ENCODE measurements around the gene APOBR. TPM values are rescaled to one million over a fixed set of nuclear protein-coding genes. Genes with fewer than 3 reads are reported as not detected.

Gene APOBR
- total RNA-seq, 1 experiment from 2014 or later: not detected

Other genes starting within 250 kb of the APOBR start
- under 0.01 and 0.06 TPM in 2 replicates for gene SBK1, start 202.1 kb upstream of the APOBR start, total RNA-seq (2014; rRNA removed)
- gene NPIPB6, start 131.1 kb upstream of the APOBR start, total RNA-seq (2014; rRNA removed): 1.6 TPM in 1 of 2 replicates, not detected in the other
- gene EIF3CL, start 90.8 kb upstream of the APOBR start, total RNA-seq (2014; rRNA removed): 40.0 and 56.9 TPM in 2 replicates
- gene NPIPB7, start 22.3 kb upstream of the APOBR start, total RNA-seq (2014; rRNA removed): not detected in 2 replicates
- 9.5 and 25.7 TPM in 2 replicates for gene CLN3, start 2.6 kb upstream of the APOBR start, total RNA-seq (2014; rRNA removed)
- not detected in 2 replicates for gene IL27, start 12.2 kb downstream of the APOBR start, total RNA-seq (2014; rRNA removed)
- gene NUPR1, start 44.3 kb downstream of the APOBR start, total RNA-seq (2014; rRNA removed): 1.9 and 6.4 TPM in 2 replicates
- gene SGF29, start 59.3 kb downstream of the APOBR start, total RNA-seq (2014; rRNA removed): 14.9 and 15.6 TPM in 2 replicates
- not detected in 2 replicates for gene SULT1A2, start 102.4 kb downstream of the APOBR start, total RNA-seq (2014; rRNA removed)
- gene SULT1A1, start 115.4 kb downstream of the APOBR start, total RNA-seq (2014; rRNA removed): 3.3 and 7.1 TPM in 2 replicates
- gene NPIPB8, start 143.4 kb downstream of the APOBR start, total RNA-seq (2014; rRNA removed): 0.06 and 0.34 TPM in 2 replicates
- 108 and 119 TPM in 2 replicates for gene EIF3C, start 216.8 kb downstream of the APOBR start, total RNA-seq (2014; rRNA removed)